PC-9 (cell line): ENCODE results near the gene BMP10. TPM values are rescaled to one million over a fixed set of nuclear protein-coding genes. Genes with fewer than 3 reads are reported as not detected.

Source experiments
- Bru-seq: library from RNA; stranded (reverse); fragments of 400-500 nt; gene quantifications from one replicate; lab custom pipeline; 2021; lab: Mats Ljungman, UMichigan
- BruChase-seq, 2 experiments: library from RNA; stranded (reverse); fragments of 400-500 nt; gene quantifications; one replicate each; lab custom pipeline; 2021; lab: Mats Ljungman, UMichigan
- BruUV-seq: library from RNA; stranded (reverse); fragments of 400-500 nt; replicated peaks from 2 replicates; lab custom pipeline; 2021; lab: Mats Ljungman, UMichigan
- CTCF ChIA-PET: fragments of 300-600 bp; sonication (Branson Sonifier 250); formaldehyde crosslinking; loops from one replicate; lab custom pipeline; 2022; ENCODE audit warnings: antibody characterized with exemption; lab: Charles Lee
- POLR2A ChIA-PET: fragments of 300-600 bp; sonication (Branson Sonifier 250); formaldehyde crosslinking; loops from one replicate; lab custom pipeline; 2022; ENCODE audit warnings: antibody characterized with exemption; ENCODE audit not compliant: unreplicated experiment; lab: Charles Lee
- DNase-seq, 2 experiments: peaks; one replicate each; pipeline versions ENCODE4 v3.0.0 to v3.0.0-alpha.2; 2015 to 2022; ENCODE audit warnings: mixed read lengths in 1 of 2
- H2AFZ ChIP-seq: fragments of 200-600 bp; sonication (generic); 2 replicates; pipeline ENCODE4 v1.8.1; 2017; ENCODE audit warnings: antibody characterized with exemption
- H3F3A ChIP-seq: fragments of 200-600 bp; sonication (generic); 2 replicates; pipeline ENCODE4 v1.8.1; 2017; ENCODE audit warnings: antibody characterized with exemption, mild to moderate bottlenecking, low read depth; ENCODE audit not compliant: insufficient read depth
- H3K27ac ChIP-seq: fragments of 200-600 bp; sonication (generic); 2 replicates; pipeline ENCODE4 v1.6.1; 2016; ENCODE audit warnings: mixed run types
- H3K27me3 ChIP-seq: fragments of 200-600 bp; sonication (generic); 2 replicates; pipeline ENCODE4 v1.6.1; 2016; ENCODE audit warnings: low read depth, mixed run types; ENCODE audit not compliant: insufficient read depth
- H3K36me3 ChIP-seq: fragments of 200-600 bp; sonication (generic); 2 replicates; pipeline ENCODE4 v1.6.1; 2016; ENCODE audit warnings: low read depth, mixed run types
- H3K4me1 ChIP-seq: fragments of 200-600 bp; sonication (generic); replicated peaks from 2 replicates; pipeline ENCODE4 v1.6.1; 2016; ENCODE audit warnings: mixed run types; ENCODE audit not compliant: insufficient read depth
- H3K4me2 ChIP-seq: fragments of 200-600 bp; sonication (generic); 2 replicates; pipeline ENCODE4 v1.6.1; 2017; ENCODE audit warnings: mixed run types
- H3K4me3 ChIP-seq: fragments of 200-600 bp; sonication (generic); 2 replicates; pipeline ENCODE4 v1.6.1; 2016; ENCODE audit warnings: mixed run types
- H3K79me2 ChIP-seq: fragments of 200-600 bp; sonication (generic); 2 replicates; pipeline ENCODE4 v1.6.1; 2017; ENCODE audit warnings: low read depth, mixed run types
- H3K9me2 ChIP-seq: fragments of 200-600 bp; sonication (generic); 2 replicates; pipeline ENCODE4 v1.8.1; 2017; ENCODE audit warnings: mild to moderate bottlenecking; ENCODE audit not compliant: insufficient read depth
- H3K9me3 ChIP-seq: fragments of 200-600 bp; sonication (generic); 2 replicates; pipeline ENCODE4 v1.8.1; 2016; ENCODE audit warnings: low read depth; ENCODE audit not compliant: insufficient read depth
- H4K20me1 ChIP-seq: fragments of 200-600 bp; sonication (generic); 2 replicates; pipeline ENCODE4 v1.8.1; 2017; ENCODE audit not compliant: insufficient read depth
- CTCF ChIP-seq: fragments of 200-600 bp; sonication (generic); conservative IDR thresholded peaks from 2 replicates; pipeline ENCODE4 v1.6.1; 2017; ENCODE audit warnings: mixed run types, antibody characterized with exemption, mild to moderate bottlenecking, moderate library complexity
- EZH2 ChIP-seq: fragments of 200-600 bp; sonication (generic); IDR thresholded peaks from 2 replicates; pipeline ENCODE4 v1.8.0; 2017; ENCODE audit warnings: antibody characterized with exemption, low read depth
- intact Hi-C: fragments of 100-400 bp; cut with micrococcal nuclease; formaldehyde crosslinking; loops from one replicate; pipeline ENCODE4 v1.10.0; 2022; ENCODE audit not compliant: unreplicated experiment
- long read RNA-seq: library from polyadenylated mRNA; stranded (forward); transcript quantifications from one replicate; pipeline ENCODE4 v2.0.0, GENCODE V29; 2022
- total RNA-seq: library from RNA; stranded (reverse); gene quantifications from 2 replicates; pipeline ENCODE4 v1.2.3, GENCODE V29; 2021

Gene BMP10
- not detected in 2 replicates for total RNA-seq
- Bru-seq, nascent RNA: not detected
- BruChase-seq, experiment 1, labeled RNA remaining after a 2-hour chase: not detected
- not detected for BruChase-seq, experiment 2, labeled RNA remaining after a 6-hour chase
- long read RNA-seq: 0 reads

GRCh38 chr2:68871159-68871764 lies at the start of gene BMP10:
Gene BMP10, minus strand, starts transcription at chr2:68871397. Its CDS starts 39 bp downstream, at chr2:68871358.
- H3K36me3 ChIP-seq: no peaks in the 10 kb centered on the region
- POLR2A ChIA-PET: no interaction called here
- BruUV-seq: no TSS peak
- no peak within 1 kb of the TSS for H3K4me3 ChIP-seq
- H3K4me2 ChIP-seq: no peak within 1 kb of the TSS
- H3K4me1 ChIP-seq: no peaks in the 10 kb centered on the region
- no peak for TF ChIP-seq CTCF
- no peak for TF ChIP-seq EZH2
- no peaks in the 10 kb centered on the region for H3F3A ChIP-seq
- H3K27me3 ChIP-seq: no peaks in the 10 kb centered on the region; the same call in 1 of the 2 replicates
- no peaks in the 10 kb centered on the region for H3K9me2 ChIP-seq
- H3K27ac ChIP-seq: no peak within 1 kb of the TSS
- H4K20me1 ChIP-seq: no peaks in the 10 kb centered on the region
- intact Hi-C loops: no loop called here
- DNase-seq: no peak
- no peaks in the 10 kb centered on the region for H3K9me3 ChIP-seq
- no peak within 1 kb of the TSS for H2AFZ ChIP-seq
- H3K79me2 ChIP-seq: no peaks in the 10 kb centered on the region
- CTCF ChIA-PET: no interaction called here

GRCh38 chr2:68920481-68921170 lies 49.4 kb upstream of the BMP10 start:
- no peak overlapping the region for H3K27ac ChIP-seq
- ChIA-PET POLR2A (interaction anchor here (0.5 to 0.7 kb wide), 2 partner anchors 12 to 124 kb away, joined by 4 read pairs; no protein-coding TSS in a partner anchor), CTCF (interaction anchor here (0.7 kb wide), 1 partner anchor 751 kb away, joined by 3 read pairs; no protein-coding TSS in a partner anchor)
- no peaks in the 10 kb centered on the region for H4K20me1 ChIP-seq
- no peaks in the 10 kb centered on the region for H3K79me2 ChIP-seq
- H3K9me3 ChIP-seq: no peaks in the 10 kb centered on the region
- DNase-seq: no peak
- intact Hi-C loops: no loop called here
- BruUV-seq: no TSS peak
- no peaks in the 10 kb centered on the region for H3K27me3 ChIP-seq
- H3K9me2 ChIP-seq: no peaks in the 10 kb centered on the region; the same call in 1 of the 2 replicates
- no peaks in the 10 kb centered on the region for H3K36me3 ChIP-seq
- H3F3A ChIP-seq: no peaks in the 10 kb centered on the region
- no peak overlapping the region for H2AFZ ChIP-seq
- no peak overlapping the region for H3K4me2 ChIP-seq
- H3K4me1 ChIP-seq: 0 out of 2 replicates have a peak, but pooled peaks cover 6% of the 10 kb centered on the region
- H3K4me3 ChIP-seq: no peak overlapping the region
- TF ChIP-seq CTCF (no peak), EZH2 (no peak)

GRCh38 chr2:68918497-68918896 lies 47.3 kb upstream of the BMP10 start:
- BruUV-seq: no TSS peak
- H3K9me3 ChIP-seq: no peaks in the 10 kb centered on the region
- no peak overlapping the region for H3K4me3 ChIP-seq
- H2AFZ ChIP-seq: no peak overlapping the region
- H4K20me1 ChIP-seq: no peaks in the 10 kb centered on the region
- no peaks in the 10 kb centered on the region for H3K79me2 ChIP-seq
- H3F3A ChIP-seq: no peaks in the 10 kb centered on the region
- H3K4me2 ChIP-seq: no peak overlapping the region
- TF ChIP-seq EZH2: no peak
- H3K27me3 ChIP-seq: no peaks in the 10 kb centered on the region
- 0 out of 2 replicates have a peak, but pooled peaks cover 6% of the 10 kb centered on the region for H3K4me1 ChIP-seq
- intact Hi-C loops: loop anchor here (1.0 kb wide), 1 partner anchor 10 kb away; no protein-coding TSS in a partner anchor
- H3K9me2 ChIP-seq: no peaks in the 10 kb centered on the region; the same call in 1 of the 2 replicates
- ChIA-PET CTCF (no interaction called here), POLR2A (no interaction called here)
- H3K27ac ChIP-seq: no peak overlapping the region
- no peaks in the 10 kb centered on the region for H3K36me3 ChIP-seq
- peak; percentile 39 to 65 for DNase-seq
